Measurements from ENCODE around the gene RUFY4.

GRCh38 chr2:218125626-218126080 is 56.6 kb downstream of the RUFY4 start, which contains the start of gene CXCR2:
- TF ChIP-seq CTCF (conservative IDR thresholded peaks at IDR 0.05; ENCODE audit: low read length) (no peak), EZH2phosphoT487 (IDR thresholded peaks at IDR 0.05; ENCODE audit: borderline replicate concordance) (no peak)
